Stimulated activated CD8-positive, alpha-beta memory T cell treated with anti-CD3 and anti-CD28 coated beads, Interleukin-4, amount 100 ng/mL, for 24 hours (primary cell): ENCODE measurements around the gene PCDHGB2.
"Not testable (repeated sequence)": the region's sequence is repeated elsewhere in the genome, so short reads cannot be mapped to it uniquely, and the experiment has no call there.

ENCODE experiments used
- DNase-seq: peaks from one replicate; pipeline ENCODE4 v3.0.0-alpha.2; 2020; ENCODE audit warnings: low read depth

The PCDHGB2 gene

GRCh38 chr5:141359790-141360426 lies at the start of gene PCDHGB2:
TSS of gene PCDHGB2 (plus strand) at chr5:141359994. CDS start at chr5:141360136, 142 bp downstream.
- DNase-seq, result no peak

GRCh38 chr5:141313711-141314110 lies 46.1 kb upstream of the PCDHGB2 start:
- DNase-seq, result no peak

- DNase-seq, result not testable (repeated sequence)
Observed at GRCh38 chr5:141316963-141317362, 42.8 kb upstream of the PCDHGB2 start.

DNA sequence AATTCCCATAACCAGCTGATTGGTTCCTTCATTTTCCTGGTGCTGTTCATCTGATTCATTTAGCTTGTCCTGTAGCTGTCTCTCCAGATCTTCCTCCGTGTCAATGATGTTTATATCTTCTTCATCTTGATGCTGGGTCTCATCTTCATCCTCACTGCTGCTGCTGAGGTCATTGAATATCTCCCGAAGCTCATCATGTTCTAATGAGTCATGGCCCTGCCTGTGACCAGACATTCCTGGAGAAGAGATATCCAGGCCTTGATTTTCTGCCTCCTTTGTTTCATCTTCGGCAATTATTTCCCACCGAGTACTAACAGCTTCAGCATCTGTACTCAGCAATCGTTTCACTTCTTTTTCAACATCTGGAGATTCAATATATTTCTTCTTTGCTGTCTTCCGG lies 40.6 kb upstream of the PCDHGB2 start:
- no peak for DNase-seq

DNA sequence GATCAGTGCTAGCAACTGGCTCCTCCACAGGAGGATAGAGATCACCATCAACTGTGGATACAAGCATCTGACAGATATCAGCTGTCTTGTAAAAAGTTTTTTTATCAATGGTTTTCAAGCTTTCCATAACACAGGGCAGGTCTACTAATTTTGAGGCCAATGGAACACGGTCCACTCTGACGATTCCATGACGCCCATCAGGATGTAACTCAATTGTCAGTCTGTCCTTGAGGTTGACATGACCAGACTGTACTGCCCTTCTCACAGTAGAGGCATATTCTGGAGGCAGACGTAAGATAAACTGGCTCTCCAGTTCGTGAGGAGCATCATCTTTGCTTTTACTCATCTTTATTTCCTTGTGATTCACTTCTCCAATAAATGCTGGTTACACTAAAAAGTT lies 40.1 kb upstream of the PCDHGB2 start:
- no peak for DNase-seq

- DNase-seq, result peak; percentile 87
Observed at GRCh38 chr5:141320225-141321169, 39.3 kb upstream of the PCDHGB2 start, which contains the start of gene TAF7. TSS of gene TAF7 (minus strand) at chr5:141320784. CDS start at chr5:141320044, 740 bp downstream.

GRCh38 chr5:141322261-141322660 lies 37.5 kb upstream of the PCDHGB2 start:
- DNase-seq, result no peak

GRCh38 chr5:141326088-141326854 lies 33.5 kb upstream of the PCDHGB2 start:
- peak; percentile 44 for DNase-seq

GRCh38 chr5:141328231-141328630 lies 31.6 kb upstream of the PCDHGB2 start:
- no peak for DNase-seq

- no peak for DNase-seq
Observed at GRCh38 chr5:141330299-141331080, 29.3 kb upstream of the PCDHGB2 start, which contains the start of gene PCDHGA1. TSS of gene PCDHGA1 (plus strand) at chr5:141330514.

DNA sequence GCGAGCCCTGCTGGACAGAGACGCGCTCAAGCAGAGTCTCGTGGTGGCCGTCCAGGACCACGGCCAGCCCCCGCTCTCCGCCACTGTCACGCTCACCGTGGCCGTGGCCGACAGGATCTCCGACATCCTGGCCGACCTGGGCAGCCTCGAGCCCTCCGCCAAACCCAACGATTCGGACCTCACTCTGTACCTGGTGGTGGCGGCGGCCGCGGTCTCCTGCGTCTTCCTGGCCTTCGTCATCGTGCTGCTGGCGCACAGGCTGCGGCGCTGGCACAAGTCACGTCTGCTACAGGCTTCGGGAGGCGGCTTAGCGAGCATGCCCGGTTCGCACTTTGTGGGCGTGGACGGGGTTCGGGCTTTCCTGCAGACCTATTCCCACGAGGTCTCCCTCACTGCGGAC lies 27.2 kb upstream of the PCDHGB2 start:
- not testable (repeated sequence) for DNase-seq

DNA sequence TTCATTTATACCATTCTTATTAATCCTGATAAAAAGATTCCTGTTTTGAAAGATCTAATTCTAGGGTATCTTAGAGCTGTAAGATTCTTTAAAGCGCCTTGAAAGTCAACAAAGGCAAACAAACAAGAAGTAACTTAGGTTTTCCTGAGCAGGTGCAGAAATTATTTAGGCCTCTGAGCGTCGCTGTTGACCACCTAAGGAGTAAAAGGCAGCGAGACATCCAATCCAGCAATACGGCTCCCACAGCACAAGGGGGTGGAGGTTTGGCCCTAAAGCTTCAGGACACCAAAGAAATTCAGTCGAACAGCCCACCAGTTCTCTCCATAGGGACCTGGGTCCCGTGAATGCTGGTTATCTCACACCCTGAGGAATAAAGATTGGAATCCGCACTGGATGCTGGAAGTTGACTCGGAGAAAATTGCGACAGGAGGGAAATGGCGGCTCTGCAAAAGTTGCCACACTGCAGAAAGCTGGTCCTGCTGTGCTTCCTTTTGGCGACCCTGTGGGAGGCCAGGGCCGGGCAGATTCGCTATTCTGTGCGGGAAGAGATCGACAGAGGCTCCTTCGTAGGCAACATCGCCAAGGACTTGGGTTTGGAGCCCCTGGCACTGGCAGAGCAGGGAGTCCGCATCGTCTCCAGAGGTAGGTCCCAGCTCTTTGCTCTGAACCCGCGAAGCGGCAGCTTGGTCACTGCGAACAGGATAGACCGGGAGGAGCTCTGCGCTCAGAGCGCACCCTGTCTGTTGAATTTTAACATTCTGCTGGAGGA lies 21.1 kb upstream of the PCDHGB2 start, which contains the start of gene PCDHGA2:
PCDHGA2 (plus strand) TSS at position 223 of the 769 bp plus-strand sequence.
- DNase-seq, result no peak

GRCh38 chr5:141340781-141341354 lies 18.9 kb upstream of the PCDHGB2 start:
- DNase-seq, result not testable (repeated sequence)

GRCh38 chr5:141342773-141343172 lies 17.0 kb upstream of the PCDHGB2 start:
- no peak for DNase-seq

GRCh38 chr5:141343242-141343952 lies 16.4 kb upstream of the PCDHGB2 start, which contains the start of gene PCDHGA3:
TSS of gene PCDHGA3 (plus strand) at chr5:141343829. CDS start at chr5:141344034, 205 bp downstream.
- DNase-seq, result no peak

- no peak for DNase-seq
Observed at GRCh38 chr5:141343953-141344463, 15.8 kb upstream of the PCDHGB2 start.

DNA sequence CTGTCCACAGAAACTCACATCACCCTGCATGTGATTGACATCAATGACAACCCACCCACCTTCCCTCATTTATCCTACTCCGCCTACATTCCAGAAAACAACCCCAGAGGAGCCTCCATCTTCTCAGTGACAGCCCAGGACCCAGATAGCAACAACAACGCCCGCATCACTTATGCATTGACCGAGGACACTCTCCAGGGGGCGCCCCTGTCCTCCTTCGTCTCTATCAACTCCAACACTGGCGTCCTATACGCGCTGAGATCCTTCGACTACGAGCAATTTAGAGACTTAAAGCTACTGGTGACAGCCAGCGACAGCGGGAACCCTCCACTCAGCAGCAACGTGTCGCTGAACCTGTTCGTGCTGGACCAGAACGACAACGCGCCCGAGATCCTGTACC lies 14.5 kb upstream of the PCDHGB2 start:
- DNase-seq, result no peak

GRCh38 chr5:141346017-141346416 lies 13.8 kb upstream of the PCDHGB2 start:
- not testable (repeated sequence) for DNase-seq
